Epithelial cell of proximal tubule (primary cell): Measurements from ENCODE around the gene SCGB1D2. TPM values are rescaled to one million over a fixed set of nuclear protein-coding genes. Genes with fewer than 3 reads are reported as not detected.
"Not testable (repeated sequence)": the region's sequence is repeated elsewhere in the genome, so short reads cannot be mapped to it uniquely, and the experiment has no call there.

Source experiments
- DNase-seq: peaks from one replicate; pipeline ENCODE4 v3.0.0-alpha.2; 2011; ENCODE audit warnings: low read depth
- H3K4me3 ChIP-seq: 2 replicates; pipeline ENCODE4 v1.5.1; 2011; ENCODE audit warnings: low read depth, mild to moderate bottlenecking, low read length
- CTCF ChIP-seq: conservative IDR thresholded peaks from 2 replicates; pipeline ENCODE4 v1.5.1; 2012; ENCODE audit warnings: low read depth, mild to moderate bottlenecking, low read length
- total RNA-seq: library from RNA; depleted of rRNA; stranded (reverse); fragments of >200 nt; gene quantifications from 2 replicates; pipeline ENCODE4 v1.2.3, GENCODE V29; 2015

The SCGB1D2 gene
- total RNA-seq, 1 donor from 2014 or later, result not detected

- H3K4me3 ChIP-seq, result no peak overlapping the region
- no peak for TF ChIP-seq CTCF
- DNase-seq, result no peak
Observed at GRCh38 chr11:62205441-62205840, 36.6 kb upstream of the SCGB1D2 start.

- DNase-seq, result peak; percentile 29
- H3K4me3 ChIP-seq, result not testable (repeated sequence)
Observed at GRCh38 chr11:62206276-62207066, 35.6 kb upstream of the SCGB1D2 start.

GRCh38 chr11:62208785-62209144, 33.3 kb upstream of the SCGB1D2 start:
- no peak overlapping the region for H3K4me3 ChIP-seq
- DNase-seq, result no peak
- TF ChIP-seq CTCF, result no peak

GRCh38 chr11:62217191-62217748, 24.8 kb upstream of the SCGB1D2 start:
- no peak overlapping the region for H3K4me3 ChIP-seq
- TF ChIP-seq CTCF, result peak; percentile 69
- DNase-seq, result no peak

GRCh38 chr11:62221498-62221897, 20.5 kb upstream of the SCGB1D2 start:
- DNase-seq, result no peak
- no peak for TF ChIP-seq CTCF
- H3K4me3 ChIP-seq, result no peak overlapping the region

- no peak for DNase-seq
Observed at GRCh38 chr11:62223095-62223494, 18.9 kb upstream of the SCGB1D2 start.

GRCh38 chr11:62233730-62234129, 8.3 kb upstream of the SCGB1D2 start:
- no peak for DNase-seq
- no peak overlapping the region for H3K4me3 ChIP-seq
- TF ChIP-seq CTCF, result peak; percentile 39

More at GRCh38 chr11:62223095-62223494, 18.9 kb upstream of the SCGB1D2 start:
- no peak overlapping the region for H3K4me3 ChIP-seq
- no peak for TF ChIP-seq CTCF
